Measurements from ENCODE around the gene POPDC3.

POPDC3 gene

DNA sequence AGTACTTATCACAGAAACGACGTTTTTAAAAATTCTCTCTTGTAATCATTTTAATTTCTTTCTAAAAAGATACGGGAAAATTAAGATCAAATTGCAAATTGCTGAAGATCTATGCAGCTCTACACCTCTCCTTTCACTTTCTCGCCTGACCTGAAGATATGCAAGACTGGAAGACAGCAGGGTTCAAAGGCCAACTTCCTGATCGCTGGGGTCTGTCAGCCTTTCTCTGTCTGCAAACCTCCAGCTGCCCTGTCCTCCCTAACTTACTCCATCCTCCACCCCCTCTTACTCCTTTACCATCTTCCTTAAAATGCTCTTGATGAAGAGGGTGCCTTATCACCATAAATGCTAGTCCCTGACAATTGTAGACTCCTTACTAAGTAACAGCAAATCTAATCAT lies 63.7 kb downstream of the POPDC3 start:
- no peak overlapping the region for H3K27ac ChIP-seq (ENCODE audit: poor library complexity, severe bottlenecking)
- no peaks in the 10 kb centered on the region for H3K4me1 ChIP-seq (ENCODE audit: insufficient read depth, poor library complexity, severe bottlenecking)
- H3K9me3 ChIP-seq (ENCODE audit: severe bottlenecking): no peaks in the 10 kb centered on the region
- TF ChIP-seq, protein P1, sequence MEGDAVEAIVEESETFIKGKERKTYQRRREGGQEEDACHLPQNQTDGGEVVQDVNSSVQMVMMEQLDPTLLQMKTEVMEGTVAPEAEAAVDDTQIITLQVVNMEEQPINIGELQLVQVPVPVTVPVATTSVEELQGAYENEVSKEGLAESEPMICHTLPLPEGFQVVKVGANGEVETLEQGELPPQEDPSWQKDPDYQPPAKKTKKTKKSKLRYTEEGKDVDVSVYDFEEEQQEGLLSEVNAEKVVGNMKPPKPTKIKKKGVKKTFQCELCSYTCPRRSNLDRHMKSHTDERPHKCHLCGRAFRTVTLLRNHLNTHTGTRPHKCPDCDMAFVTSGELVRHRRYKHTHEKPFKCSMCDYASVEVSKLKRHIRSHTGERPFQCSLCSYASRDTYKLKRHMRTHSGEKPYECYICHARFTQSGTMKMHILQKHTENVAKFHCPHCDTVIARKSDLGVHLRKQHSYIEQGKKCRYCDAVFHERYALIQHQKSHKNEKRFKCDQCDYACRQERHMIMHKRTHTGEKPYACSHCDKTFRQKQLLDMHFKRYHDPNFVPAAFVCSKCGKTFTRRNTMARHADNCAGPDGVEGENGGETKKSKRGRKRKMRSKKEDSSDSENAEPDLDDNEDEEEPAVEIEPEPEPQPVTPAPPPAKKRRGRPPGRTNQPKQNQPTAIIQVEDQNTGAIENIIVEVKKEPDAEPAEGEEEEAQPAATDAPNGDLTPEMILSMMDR (IDR thresholded peaks at IDR 0.05; ENCODE audit: poor library complexity, severe bottlenecking): no peak
- H3K36me3 ChIP-seq (ENCODE audit: low read depth): peaks cover 28% of the 10 kb centered on the region
- ATAC-seq (ENCODE audit: low read depth) (no peak), DNase-seq (ENCODE audit: low spot score) (no peak)
- H3K4me3 ChIP-seq (ENCODE audit: severe bottlenecking): no peak overlapping the region
- no peaks in the 10 kb centered on the region for H3K27me3 ChIP-seq (ENCODE audit: insufficient read depth, poor library complexity, severe bottlenecking)

- Histone ChIP-seq H3K4me3 (ENCODE audit: severe bottlenecking) (no peak overlapping the region), H3K27me3 (ENCODE audit: insufficient read depth, poor library complexity, severe bottlenecking) (no peaks in the 10 kb centered on the region), H3K4me1 (ENCODE audit: insufficient read depth, poor library complexity, severe bottlenecking) (no peaks in the 10 kb centered on the region), H3K9me3 (ENCODE audit: severe bottlenecking) (no peaks in the 10 kb centered on the region), H3K36me3 (ENCODE audit: low read depth) (peaks cover 31% of the 10 kb centered on the region), H3K27ac (ENCODE audit: poor library complexity, severe bottlenecking) (no peak overlapping the region)
- ATAC-seq (ENCODE audit: low read depth): no peak
- DNase-seq (ENCODE audit: low spot score): no peak
- TF ChIP-seq, protein P1 (IDR thresholded peaks at IDR 0.05; ENCODE audit: poor library complexity, severe bottlenecking): no peak
Observed at GRCh38 chr6:105113422-105113821, 66.4 kb downstream of the POPDC3 start.

DNA sequence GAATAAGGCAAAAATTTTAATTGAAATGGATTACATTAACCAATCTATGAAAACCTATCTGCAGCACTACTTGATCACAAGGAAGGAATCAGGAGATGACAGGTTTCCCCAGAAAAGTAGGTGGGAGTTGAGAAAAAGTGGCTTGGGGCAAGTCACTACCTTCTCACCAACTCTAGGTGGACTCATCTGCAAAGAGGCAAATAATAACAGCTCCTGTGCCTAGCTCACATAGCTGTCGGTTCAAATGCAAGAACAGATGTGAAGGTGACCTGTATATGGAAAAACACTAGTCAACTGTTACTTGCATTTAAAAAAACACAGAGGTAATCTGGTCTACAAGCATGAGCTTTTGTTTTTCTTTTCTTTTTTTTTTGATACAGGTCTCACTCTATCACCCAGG lies 67.2 kb downstream of the POPDC3 start:
- Histone ChIP-seq H3K27me3 (ENCODE audit: insufficient read depth, poor library complexity, severe bottlenecking) (no peaks in the 10 kb centered on the region), H3K4me1 (ENCODE audit: insufficient read depth, poor library complexity, severe bottlenecking) (no peaks in the 10 kb centered on the region), H3K9me3 (ENCODE audit: severe bottlenecking) (no peaks in the 10 kb centered on the region), H3K4me3 (ENCODE audit: severe bottlenecking) (no peak overlapping the region), H3K36me3 (ENCODE audit: low read depth) (peaks cover 31% of the 10 kb centered on the region), H3K27ac (ENCODE audit: poor library complexity, severe bottlenecking) (no peak overlapping the region)
- TF ChIP-seq, protein P1 (IDR thresholded peaks at IDR 0.05; ENCODE audit: poor library complexity, severe bottlenecking): no peak
- no peak for ATAC-seq (ENCODE audit: low read depth)
- no peak for DNase-seq (ENCODE audit: low spot score)

GRCh38 chr6:105111871-105112270 lies 67.9 kb downstream of the POPDC3 start:
- H3K27me3 ChIP-seq (ENCODE audit: insufficient read depth, poor library complexity, severe bottlenecking): no peaks in the 10 kb centered on the region
- DNase-seq (ENCODE audit: low spot score) (no peak), ATAC-seq (ENCODE audit: low read depth) (no peak)
- no peak overlapping the region for H3K27ac ChIP-seq (ENCODE audit: poor library complexity, severe bottlenecking)
- H3K36me3 ChIP-seq (ENCODE audit: low read depth): peaks cover 29% of the 10 kb centered on the region
- H3K9me3 ChIP-seq (ENCODE audit: severe bottlenecking): no peaks in the 10 kb centered on the region
- TF ChIP-seq, protein P1 (IDR thresholded peaks at IDR 0.05; ENCODE audit: poor library complexity, severe bottlenecking): no peak
- no peaks in the 10 kb centered on the region for H3K4me1 ChIP-seq (ENCODE audit: insufficient read depth, poor library complexity, severe bottlenecking)
- no peak overlapping the region for H3K4me3 ChIP-seq (ENCODE audit: severe bottlenecking)

- TF ChIP-seq, protein P1 (IDR thresholded peaks at IDR 0.05; ENCODE audit: poor library complexity, severe bottlenecking): no peak
- Histone ChIP-seq H3K4me1 (ENCODE audit: insufficient read depth, poor library complexity, severe bottlenecking) (no peaks in the 10 kb centered on the region), H3K9me3 (ENCODE audit: severe bottlenecking) (no peaks in the 10 kb centered on the region), H3K27ac (ENCODE audit: poor library complexity, severe bottlenecking) (no peak overlapping the region), H3K27me3 (ENCODE audit: insufficient read depth, poor library complexity, severe bottlenecking) (no peaks in the 10 kb centered on the region), H3K36me3 (ENCODE audit: low read depth) (peaks cover 21% of the 10 kb centered on the region), H3K4me3 (ENCODE audit: severe bottlenecking) (no peak overlapping the region)
- DNase-seq (ENCODE audit: low spot score) (no peak), ATAC-seq (ENCODE audit: low read depth) (no peak)
Observed at GRCh38 chr6:105111105-105111504, 68.7 kb downstream of the POPDC3 start.
